Mucosa of descending colon (tissue), 3 donors: ENCODE results near the gene CD19. TPM values are rescaled to one million over a fixed set of nuclear protein-coding genes. Genes with fewer than 3 reads are reported as not detected.
A peak's percentile ranks its signal among the peaks of the same experiment; 100 is the strongest.
"Not testable (repeated sequence)": the region's sequence is repeated elsewhere in the genome, so short reads cannot be mapped to it uniquely, and the experiment has no call there.

Source experiments
- ATAC-seq: fragments of 200-7000 bp; cut with Tn5 transposase; one replicate; pipeline ENCODE4 v1.9.1; 2020; ENCODE audit warnings: mild to moderate bottlenecking, moderate library complexity
- DNase-seq, 3 donors: peaks; one replicate each; pipeline ENCODE4 v3.0.0-alpha.2; 2020
- H3K36me3 ChIP-seq: fragments of 200-600 bp; one replicate; pipeline ENCODE4 v1.8.0; 2021; ENCODE audit warnings: low read depth, mild to moderate bottlenecking
- H3K4me1 ChIP-seq: fragments of 200-600 bp; one replicate; pipeline ENCODE4 v1.8.0; 2021; ENCODE audit warnings: low read depth, mild to moderate bottlenecking
- H3K4me3 ChIP-seq: fragments of 200-600 bp; one replicate; pipeline ENCODE4 v1.8.0; 2021; ENCODE audit warnings: mild to moderate bottlenecking
- H3K9me3 ChIP-seq: fragments of 200-600 bp; one replicate; pipeline ENCODE4 v1.8.0; 2021; ENCODE audit warnings: mild to moderate bottlenecking
- CTCF ChIP-seq: fragments of 200-600 bp; IDR thresholded peaks from one replicate; pipeline ENCODE4 v1.8.0; 2022; ENCODE audit warnings: antibody characterized with exemption, mild to moderate bottlenecking
- intact Hi-C, 2 donors: fragments of 100-400 bp; cut with DNase I in 1 of 2; cut with micrococcal nuclease in 1 of 2; formaldehyde crosslinking; loops; one replicate each; pipeline versions ENCODE4 v1.11.0 to v1.11.1; 2022; cut with DNase I, micrococcal nuclease
- long read RNA-seq, 2 donors: library from polyadenylated mRNA; unstranded; transcript quantifications; one replicate each; pipeline ENCODE4 v2.0.0, GENCODE V29; 2019 to 2021
- total RNA-seq, 3 donors: library from RNA; stranded (reverse); fragmentation: NEBNext Ultra II Directional in 2 of 3; extraction: Animal tissue kit (Norgen Biotek cat#: 25700) in 2 of 3; gene quantifications; one replicate each; pipeline versions ENCODE4 v1.2.1 to v1.2.4, GENCODE V29; 2021 to 2023
- donor health status: DM: no; HTN: no; CAD: no; lungs with moderate emphysema.
- donor health status: DM: no; HTN: no; CAD: no.
- donor health status: DM: no; HTN: yes; CAD: no.

The CD19 gene
- under 1 TPM; 0.29 to 0.65 (median 0.38) TPM for total RNA-seq
- long read RNA-seq, donor 1: 0 reads
- long read RNA-seq, donor 2: 0 reads

DNA sequence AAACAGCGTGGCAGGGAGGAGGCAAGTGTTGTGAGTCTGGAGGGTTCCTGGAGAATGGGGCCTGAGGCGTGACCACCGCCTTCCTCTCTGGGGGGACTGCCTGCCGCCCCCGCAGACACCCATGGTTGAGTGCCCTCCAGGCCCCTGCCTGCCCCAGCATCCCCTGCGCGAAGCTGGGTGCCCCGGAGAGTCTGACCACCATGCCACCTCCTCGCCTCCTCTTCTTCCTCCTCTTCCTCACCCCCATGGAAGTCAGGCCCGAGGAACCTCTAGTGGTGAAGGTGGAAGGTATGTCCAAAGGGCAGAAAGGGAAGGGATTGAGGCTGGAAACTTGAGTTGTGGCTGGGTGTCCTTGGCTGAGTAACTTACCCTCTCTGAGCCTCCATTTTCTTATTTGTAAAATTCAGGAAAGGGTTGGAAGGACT, at the start of gene CD19:
Gene CD19 (plus strand): TSS at position 171 of the 425 bp plus-strand sequence. CDS start 30 bp downstream, at position 201.
- no peak for TF ChIP-seq CTCF
- intact Hi-C loops: no loop called here
- peak in 1 of 3 donors; percentile 67 for DNase-seq
- no peak for ATAC-seq
- no peaks in the 10 kb centered on the region for H3K36me3 ChIP-seq
- peaks cover 5% of the 10 kb centered on the region for H3K4me1 ChIP-seq
- H3K4me3 ChIP-seq: no peak within 1 kb of the TSS
- H3K9me3 ChIP-seq: no peaks in the 10 kb centered on the region

DNA sequence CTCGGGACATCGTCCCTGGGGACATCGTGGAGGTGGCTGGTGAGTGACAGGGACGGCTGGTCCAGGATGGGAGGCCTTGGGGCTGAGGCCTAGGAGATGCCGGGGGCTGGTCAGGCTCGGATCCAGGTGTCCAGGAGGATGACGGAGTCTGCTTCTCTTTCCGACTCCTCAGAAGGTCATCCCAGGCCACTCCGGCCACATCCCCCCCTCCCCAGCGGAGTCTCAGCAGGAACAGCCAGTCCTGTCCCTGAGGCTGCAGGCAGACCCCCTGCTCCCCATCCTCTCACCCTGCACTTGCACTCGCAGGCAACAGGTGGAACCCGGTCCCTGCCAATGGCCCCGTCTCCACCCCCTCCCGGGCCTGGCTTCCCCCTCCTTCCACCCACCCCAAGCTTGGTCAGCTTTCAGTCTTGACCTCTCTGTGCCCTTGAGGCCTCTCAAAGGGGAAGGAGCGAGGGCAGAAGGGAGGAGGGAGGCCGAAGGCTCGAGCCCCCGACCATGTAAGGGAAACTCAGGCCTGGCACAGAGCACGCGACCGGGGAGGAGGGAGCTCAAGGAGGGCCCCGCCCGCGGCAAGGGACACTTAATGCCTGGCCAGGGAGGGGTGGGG, 49.1 kb upstream of the CD19 start:
- Histone ChIP-seq H3K4me1 (peaks cover 12% of the 10 kb centered on the region), H3K36me3 (no peaks in the 10 kb centered on the region), H3K4me3 (no peak overlapping the region), H3K9me3 (no peaks in the 10 kb centered on the region)
- intact Hi-C loops: no loop called here
- ATAC-seq (no peak), DNase-seq (no peak)
- TF ChIP-seq CTCF: no peak

GRCh38 chr16:28883221-28883996, 48.4 kb upstream of the CD19 start:
- Histone ChIP-seq H3K36me3 (no peaks in the 10 kb centered on the region), H3K4me1 (peaks cover 12% of the 10 kb centered on the region), H3K4me3 (no peak overlapping the region), H3K9me3 (no peaks in the 10 kb centered on the region)
- intact Hi-C loops: no loop called here
- DNase-seq (no peak), ATAC-seq (no peak)
- TF ChIP-seq CTCF: no peak

DNA sequence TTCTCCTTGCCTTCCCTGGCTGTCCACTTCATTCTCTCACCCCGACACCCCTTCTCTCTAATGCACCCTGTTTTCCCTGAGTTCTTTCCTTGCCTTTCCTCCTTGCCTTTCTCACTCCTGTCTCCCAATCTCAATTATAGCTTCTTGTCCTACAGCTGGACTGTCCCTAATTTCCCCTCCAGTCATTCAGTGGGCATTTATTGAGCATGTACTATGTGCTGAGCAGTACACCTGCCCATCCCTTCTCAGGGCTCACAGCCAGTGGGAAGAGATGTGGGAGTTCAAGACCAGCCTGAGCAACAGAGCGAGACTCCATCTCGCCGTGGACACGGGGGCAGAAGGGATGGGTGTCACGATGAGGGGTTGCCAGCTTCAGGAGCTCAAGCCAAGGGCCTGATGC, 47.7 kb upstream of the CD19 start:
- intact Hi-C loops: no loop called here
- H3K4me1 ChIP-seq: peaks cover 11% of the 10 kb centered on the region
- no peaks in the 10 kb centered on the region for H3K9me3 ChIP-seq
- H3K36me3 ChIP-seq: no peaks in the 10 kb centered on the region
- no peak for TF ChIP-seq CTCF
- DNase-seq: no peak
- H3K4me3 ChIP-seq: no peak overlapping the region
- ATAC-seq: no peak

- intact Hi-C loops: no loop called here
- no peak for TF ChIP-seq CTCF
- Histone ChIP-seq H3K36me3 (no peaks in the 10 kb centered on the region), H3K9me3 (no peaks in the 10 kb centered on the region), H3K4me3 (no peak overlapping the region), H3K4me1 (no peaks in the 10 kb centered on the region)
- no peak for ATAC-seq
- no peak for DNase-seq
These were observed 44.8 kb upstream of the CD19 start for GRCh38 chr16:28886945-28887344.

DNA sequence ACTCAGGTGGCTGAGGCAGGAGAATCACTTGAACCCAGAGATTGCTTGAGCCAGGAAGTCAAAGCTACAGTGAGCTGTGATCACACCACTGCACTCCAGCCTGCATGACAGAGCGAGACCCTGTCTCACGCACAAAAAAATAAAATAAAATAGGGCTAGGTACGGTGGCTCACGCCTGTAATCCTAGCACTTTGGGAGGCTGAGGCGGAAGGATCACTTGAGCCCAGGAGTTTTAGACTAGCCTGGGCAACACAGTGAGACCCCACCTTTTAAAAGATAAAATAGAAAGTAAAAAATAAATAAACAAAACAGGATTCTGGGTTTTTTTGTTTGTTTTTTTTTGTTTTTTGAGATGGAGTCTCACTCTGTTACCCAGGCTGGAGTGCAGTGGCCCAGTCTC, 41.4 kb upstream of the CD19 start:
- H3K4me1 ChIP-seq, H3K4me3 ChIP-seq, H3K36me3 ChIP-seq, DNase-seq, intact Hi-C loops, ATAC-seq, H3K9me3 ChIP-seq: not testable (repeated sequence)
